HG03575 (cell line): Measurements from ENCODE around the gene HID1.
"Not testable (repeated sequence)": the region's sequence is repeated elsewhere in the genome, so short reads cannot be mapped to it uniquely, and the experiment has no call there.

Experiments used
- ATAC-seq: cut with Tn5 transposase; IDR thresholded peaks from one replicate; pipeline ENCODE4 v1.9.1; 2021; ENCODE audit not compliant: unreplicated experiment, insufficient number of reproducible peaks, low FRiP score; ENCODE audit errors: extremely low read depth

HID1 gene

DNA sequence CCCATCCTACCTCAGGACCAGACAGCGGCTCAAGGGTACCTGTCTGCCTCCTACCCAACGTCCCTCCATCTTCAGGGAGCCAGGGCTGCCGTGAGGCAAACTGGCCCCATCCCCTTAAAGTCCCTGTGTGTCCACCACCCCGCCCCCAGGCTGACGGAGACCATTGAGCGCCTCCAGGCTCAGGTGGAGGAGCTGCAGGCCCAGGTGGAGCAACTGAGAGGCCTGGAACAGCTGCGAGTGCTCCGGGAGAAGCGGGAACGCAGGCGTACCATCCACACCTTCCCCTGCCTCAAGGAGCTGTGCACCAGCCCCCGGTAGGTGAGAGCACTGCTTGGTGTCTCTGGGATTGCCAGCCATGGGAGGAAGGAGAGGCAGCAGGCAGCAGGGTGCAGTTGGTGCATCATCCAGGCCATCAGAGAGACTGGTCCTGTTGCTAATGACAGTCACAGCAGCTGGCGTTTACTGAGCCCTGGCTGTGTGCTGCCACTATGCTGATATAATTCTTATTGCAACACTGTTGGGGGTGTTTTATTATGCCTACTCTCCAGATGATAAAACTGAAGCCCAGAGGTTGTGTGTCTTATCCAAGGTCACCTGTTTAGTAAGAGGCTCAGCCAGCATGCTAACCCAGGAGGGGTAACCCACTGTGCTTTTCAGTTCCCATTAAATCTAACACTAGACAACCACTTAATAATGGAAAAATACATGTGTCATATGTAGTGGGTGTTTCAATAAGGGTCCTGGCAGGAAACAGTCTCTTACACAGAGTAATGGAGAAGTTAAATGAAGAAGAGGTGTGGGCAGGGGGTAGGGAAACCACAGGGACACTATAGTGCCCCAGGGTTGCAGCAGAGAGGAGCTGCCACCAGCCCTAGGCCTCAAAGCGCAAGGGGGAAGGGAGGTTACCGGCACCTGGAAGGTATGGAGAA lies 29.6 kb upstream of the HID1 start:
- ATAC-seq: no peak

DNA sequence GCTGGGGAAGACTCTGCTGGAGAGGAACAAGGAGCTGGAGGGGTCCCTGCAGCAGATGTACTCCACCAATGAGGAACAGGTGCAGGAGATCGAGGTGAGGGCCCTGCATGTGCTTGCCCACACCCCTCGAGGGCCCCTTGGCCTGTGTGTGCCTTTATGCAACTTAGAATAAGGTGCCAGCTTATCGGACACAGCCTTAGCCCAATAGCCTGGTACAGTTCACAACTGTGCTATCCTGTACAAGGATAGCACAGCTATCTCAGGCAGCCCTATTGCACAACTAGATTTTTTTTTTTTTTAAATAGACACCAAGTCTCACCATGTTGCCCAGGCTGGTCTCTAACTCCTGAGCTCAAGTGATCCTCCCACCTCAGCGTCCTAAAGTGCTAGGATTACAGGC lies 27.0 kb upstream of the HID1 start:
- ATAC-seq: no peak

- ATAC-seq: no peak
These were observed 26.2 kb upstream of the HID1 start for GRCh38 chr17:74998783-74999182.

- no peak for ATAC-seq
These were observed 23.3 kb upstream of the HID1 start for GRCh38 chr17:74995847-74996246.

DNA sequence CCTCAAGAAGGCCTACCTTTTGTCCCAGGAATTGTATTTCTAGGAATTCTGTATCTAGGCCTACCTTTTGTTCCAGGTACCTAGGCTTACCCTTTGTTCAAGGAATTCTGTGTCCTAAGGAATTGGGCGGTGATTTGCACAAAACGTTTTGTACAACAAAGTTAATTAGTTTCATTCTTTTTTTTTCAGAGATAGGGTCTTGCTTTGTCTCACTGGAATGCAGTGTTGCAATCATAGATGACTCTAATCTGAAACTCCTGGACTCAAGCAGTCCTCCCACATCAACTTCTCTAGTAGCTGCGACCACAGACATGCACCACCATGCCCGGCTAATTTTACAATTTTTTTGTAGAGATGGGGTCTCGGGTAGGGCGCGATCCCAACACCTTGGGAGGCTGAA lies 21.9 kb upstream of the HID1 start:
- no peak for ATAC-seq

DNA sequence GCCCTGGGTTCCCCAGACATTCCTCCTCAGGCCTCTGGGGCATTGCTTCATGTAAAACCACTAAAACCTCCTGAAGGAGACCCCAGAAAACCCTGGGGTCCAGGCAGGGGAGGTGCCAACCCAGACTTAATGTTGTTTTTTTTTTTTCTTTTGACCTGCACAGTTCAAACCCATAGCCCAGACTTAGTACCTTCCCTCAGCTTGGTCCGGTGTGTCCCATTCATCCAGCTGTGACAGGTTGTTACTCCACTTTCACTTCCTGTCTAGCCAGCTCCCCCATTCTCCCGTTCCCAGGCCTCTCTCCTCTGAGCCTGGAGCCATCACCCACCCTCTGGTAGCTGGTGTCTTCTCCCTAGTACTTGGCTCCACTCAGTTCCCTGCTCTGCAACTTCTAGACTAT lies 19.7 kb upstream of the HID1 start:
- no peak for ATAC-seq

DNA sequence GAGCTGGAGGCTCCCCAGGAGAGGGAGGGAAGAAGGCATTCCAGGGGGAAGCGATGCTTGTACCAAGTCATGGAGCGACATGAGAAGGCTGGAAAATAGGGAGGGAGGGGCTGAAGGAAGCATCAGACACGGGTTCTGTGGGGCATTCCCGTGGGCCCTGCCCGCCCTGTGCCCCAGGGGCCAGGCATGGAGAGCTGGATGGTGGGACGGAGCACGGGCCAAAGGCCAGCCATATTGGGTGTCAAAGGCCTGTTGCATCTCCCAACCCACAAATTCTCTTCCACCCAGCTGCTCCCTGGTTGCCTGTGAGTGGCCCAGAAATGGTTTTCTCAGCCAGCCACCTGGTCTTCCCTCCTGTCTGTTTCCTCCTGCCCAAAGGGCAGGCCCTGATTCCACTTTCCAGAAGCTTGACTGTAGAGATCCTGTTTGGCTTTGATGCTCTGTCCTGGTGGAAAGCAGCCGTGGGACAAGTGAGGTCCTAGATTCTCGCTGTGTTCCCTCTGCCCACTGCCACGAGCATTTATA lies 18.1 kb upstream of the HID1 start:
- ATAC-seq: no peak

- ATAC-seq: no peak
These were observed 15.6 kb upstream of the HID1 start for GRCh38 chr17:74987909-74988711.

GRCh38 chr17:74987418-74987908 lies 14.9 kb upstream of the HID1 start, which contains the start of gene CDR2L:
Gene CDR2L, plus strand, starts transcription at chr17:74987632. Its CDS starts 412 bp downstream, at chr17:74988044.
- no peak for ATAC-seq

DNA sequence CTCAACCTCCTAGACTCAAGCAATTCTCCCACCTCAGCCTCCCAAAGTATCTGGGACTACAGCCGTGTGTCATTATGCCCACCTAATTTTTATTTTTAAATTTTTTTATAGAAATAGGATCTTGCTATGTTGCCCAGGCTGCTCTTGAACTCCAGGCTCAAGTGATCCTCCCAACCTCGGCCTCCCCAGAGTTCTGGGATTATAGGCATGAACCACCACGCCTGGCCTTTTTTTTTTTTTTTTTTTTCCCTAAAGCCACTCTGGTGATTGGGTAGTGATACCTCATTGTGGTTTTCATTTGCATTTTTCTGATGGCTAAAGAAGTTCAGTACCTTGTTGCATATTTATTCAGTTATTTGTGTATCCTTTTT lies 13.6 kb upstream of the HID1 start:
- ATAC-seq: no peak

DNA sequence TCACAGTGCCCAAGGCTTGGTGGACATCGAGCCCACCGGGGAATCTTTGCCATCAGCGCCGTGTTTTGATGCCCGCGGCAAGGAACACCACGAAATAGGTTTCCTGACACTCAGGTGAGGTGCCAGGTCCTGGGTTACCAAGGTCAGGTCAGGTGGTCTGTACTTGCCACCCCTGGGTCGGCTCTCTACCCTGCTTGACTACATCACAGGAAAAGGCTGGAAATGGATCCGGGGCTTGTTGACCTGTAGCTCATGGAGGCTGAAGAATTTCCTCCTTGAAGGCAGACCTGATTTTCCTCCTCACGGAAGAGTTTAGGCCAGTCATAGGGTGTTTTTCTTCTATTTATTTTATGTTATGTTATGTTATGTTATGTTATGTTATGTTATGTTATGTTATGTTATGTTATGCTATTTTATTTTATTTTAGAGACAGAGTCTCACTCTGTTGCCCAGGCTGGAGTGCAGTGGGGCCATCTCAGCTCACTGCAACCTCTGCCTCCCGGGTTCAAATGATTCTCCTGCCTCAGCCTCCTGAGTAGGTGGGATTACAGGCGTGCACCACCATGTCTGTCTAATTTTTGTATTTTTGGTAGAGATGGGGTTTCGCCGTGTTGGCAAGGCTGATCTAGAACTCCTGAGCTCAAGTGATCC lies 10.2 kb upstream of the HID1 start:
- not testable (repeated sequence) for ATAC-seq

- ATAC-seq: no peak
These were observed 9.6 kb upstream of the HID1 start for GRCh38 chr17:74981979-74982662.

DNA sequence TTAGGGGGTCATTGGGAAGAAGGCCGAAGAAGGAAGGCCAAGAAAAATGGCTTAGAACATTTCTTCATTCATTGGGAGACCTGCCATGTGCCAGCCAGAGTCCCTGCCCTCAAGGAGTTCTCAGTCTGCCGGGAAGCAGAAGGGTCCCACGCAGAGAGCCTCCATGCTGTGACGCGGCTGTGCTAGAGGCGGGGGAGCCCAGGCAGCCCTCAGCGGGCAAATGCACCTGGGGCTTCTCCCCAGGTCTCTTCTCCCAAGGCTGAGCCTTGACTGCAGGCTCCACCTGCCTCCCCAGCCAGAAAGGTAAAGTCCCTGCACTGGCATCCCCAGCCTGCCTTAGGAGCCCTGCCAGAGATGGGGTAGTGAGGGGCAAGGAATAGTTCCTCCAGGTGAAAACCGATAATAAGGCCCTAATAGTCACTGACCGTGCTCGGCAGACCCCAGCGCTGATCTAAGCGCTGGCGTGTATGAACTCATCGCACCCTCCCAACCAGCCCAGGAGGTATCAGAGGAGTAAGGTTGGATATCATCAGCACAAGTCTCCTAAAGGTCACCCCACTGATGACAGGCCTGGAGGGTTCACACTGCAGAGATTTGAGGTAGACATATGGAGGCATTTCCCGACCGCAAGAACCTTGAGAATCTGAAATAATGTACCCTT lies 8.9 kb upstream of the HID1 start:
- no peak for ATAC-seq

DNA sequence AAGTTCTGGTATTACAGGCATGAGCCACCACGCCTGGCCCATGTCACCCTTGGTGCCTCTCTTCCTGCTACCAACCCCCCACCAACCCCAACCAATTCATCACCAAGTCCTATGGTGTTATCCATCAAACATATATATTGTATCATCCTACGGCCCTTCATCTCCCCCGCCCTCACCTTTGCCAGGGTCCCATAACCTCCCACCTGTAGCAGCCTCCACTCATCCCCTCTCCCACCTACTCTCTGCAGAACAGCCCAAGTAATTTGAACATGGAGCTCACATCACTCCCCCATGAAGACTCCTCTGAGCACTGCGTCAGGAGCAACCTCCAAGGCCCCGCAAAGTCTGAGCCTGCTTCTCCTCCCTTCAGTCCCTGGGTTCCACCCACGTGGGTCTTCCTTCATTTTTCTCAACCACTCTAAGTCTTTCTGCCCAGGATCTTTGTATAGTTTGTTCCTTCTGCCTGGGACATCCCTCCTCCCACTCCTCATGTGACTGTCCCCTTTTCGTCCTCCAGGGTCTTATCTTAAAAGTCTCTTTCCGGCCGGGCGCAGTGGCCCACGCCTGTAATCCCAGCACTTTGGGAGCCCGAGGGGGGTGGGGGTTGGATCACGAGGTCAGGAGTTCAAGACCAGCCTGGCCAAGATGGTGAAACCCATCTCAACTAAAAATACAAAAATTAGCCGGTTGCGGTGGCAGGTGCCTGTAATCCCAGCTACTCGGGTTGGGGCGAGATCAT lies 7.0 kb upstream of the HID1 start:
- no peak for ATAC-seq

- ATAC-seq: no peak
These were observed 5.7 kb upstream of the HID1 start for GRCh38 chr17:74978240-74978639.

DNA sequence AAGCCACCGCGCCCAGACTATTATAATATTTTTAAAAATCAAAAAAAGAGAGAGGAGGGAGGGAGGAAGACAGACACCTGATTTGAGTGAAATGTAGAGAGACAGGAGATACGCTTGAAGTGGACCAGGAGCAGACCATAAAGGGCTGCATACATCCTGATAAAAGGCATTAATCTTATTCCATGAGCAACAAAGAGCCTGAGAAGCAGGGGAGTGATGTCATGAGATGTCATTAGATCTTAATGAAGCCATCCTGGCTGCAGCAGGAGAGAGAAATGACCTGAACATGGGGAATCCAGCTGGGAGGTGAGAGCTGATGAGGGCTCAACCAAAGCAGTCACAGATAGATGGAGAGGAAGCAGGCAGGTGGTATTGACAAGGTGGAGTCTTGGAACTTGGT lies 5.2 kb upstream of the HID1 start:
- ATAC-seq: no peak

DNA sequence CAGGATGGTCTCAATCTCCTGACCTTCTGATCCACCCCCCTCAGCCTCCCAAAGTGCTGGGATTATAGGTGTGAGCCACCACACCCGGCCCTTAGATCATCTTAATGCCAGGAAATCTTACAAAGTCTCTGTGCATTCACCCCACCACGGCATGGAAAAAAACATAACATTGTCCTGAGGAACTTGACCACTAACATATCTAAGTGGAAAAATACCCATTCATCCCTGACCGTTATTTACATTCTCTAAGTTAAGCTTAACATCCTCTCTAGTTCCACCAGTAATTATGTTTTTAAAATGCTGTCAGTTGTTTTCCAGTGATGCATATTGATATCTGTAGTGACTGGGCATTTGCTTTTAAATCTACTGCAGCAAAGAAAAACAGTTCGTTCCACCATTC lies 3.4 kb upstream of the HID1 start:
- no peak for ATAC-seq

- no peak for ATAC-seq
These were observed 392 bp upstream of the HID1 start for GRCh38 chr17:74972973-74973328.
